HEK293T (cell line): ENCODE measurements around the gene MVB12B.

Source experiments
- BHLHE40 ChIP-seq: fragments of 450-650 bp; IDR thresholded peaks from 2 replicates; pipeline ENCODE4 v1.6.1; 2016; ENCODE audit warnings: mild to moderate bottlenecking, moderate library complexity, borderline replicate concordance
- CTBP1 ChIP-seq: fragments of 450-650 bp; IDR thresholded peaks from 2 replicates; pipeline ENCODE4 v1.6.1; 2016; ENCODE audit warnings: borderline replicate concordance
- ELF4 ChIP-seq: fragments of 450-650 bp; IDR thresholded peaks from 2 replicates; pipeline ENCODE4 v1.6.1; 2017; ENCODE audit warnings: antibody characterized with exemption
- FOXA1 ChIP-seq: fragments of 450-650 bp; IDR thresholded peaks from 2 replicates; pipeline ENCODE4 v1.6.1; 2016; ENCODE audit warnings: mild to moderate bottlenecking
- FOXK2 ChIP-seq: fragments of 450-650 bp; IDR thresholded peaks from 2 replicates; pipeline ENCODE4 v1.6.1; 2016; ENCODE audit warnings: mild to moderate bottlenecking
- FOXM1 ChIP-seq: fragments of 450-650 bp; IDR thresholded peaks from 2 replicates; pipeline ENCODE4 v1.6.1; 2017; ENCODE audit warnings: mild to moderate bottlenecking, borderline replicate concordance
- HDGF ChIP-seq: fragments of 450-650 bp; IDR thresholded peaks from 2 replicates; pipeline ENCODE4 v1.6.1; 2017; ENCODE audit warnings: antibody characterized with exemption, borderline replicate concordance
- LEF1 ChIP-seq: fragments of 450-650 bp; IDR thresholded peaks from 2 replicates; pipeline ENCODE4 v1.6.1; 2017; ENCODE audit warnings: mild to moderate bottlenecking, borderline replicate concordance
- NFRKB ChIP-seq: fragments of 450-650 bp; IDR thresholded peaks from 2 replicates; pipeline ENCODE4 v1.6.1; 2016; ENCODE audit warnings: mild to moderate bottlenecking, moderate library complexity
- PKNOX1 ChIP-seq: fragments of 450-650 bp; IDR thresholded peaks from 2 replicates; pipeline ENCODE4 v1.6.1; 2016
- SP1 ChIP-seq: fragments of 450-650 bp; IDR thresholded peaks from 2 replicates; pipeline ENCODE4 v1.6.1; 2017
- SUZ12 ChIP-seq: fragments of 450-650 bp; IDR thresholded peaks from 2 replicates; pipeline ENCODE4 v1.6.1; 2016; ENCODE audit warnings: mild to moderate bottlenecking
- TARDBP ChIP-seq: fragments of 450-650 bp; IDR thresholded peaks from 2 replicates; pipeline ENCODE4 v1.6.1; 2016

GRCh38 chr9:126505697-126506346 is 179.2 kb downstream of the MVB12B start:
- no peak for TF ChIP-seq ELF4
- no peak for TF ChIP-seq PKNOX1
- no peak for TF ChIP-seq FOXK2
- no peak for TF ChIP-seq FOXA1
- TF ChIP-seq SP1, result no peak
- TF ChIP-seq TARDBP, result no peak
- TF ChIP-seq SUZ12, result no peak
- TF ChIP-seq CTBP1, result no peak
- TF ChIP-seq NFRKB, result no peak
- TF ChIP-seq BHLHE40, result no peak
- no peak for TF ChIP-seq FOXM1
- TF ChIP-seq HDGF, result no peak
- TF ChIP-seq LEF1, result no peak
